Measurements from ENCODE around the gene ANKRD44.

DNA sequence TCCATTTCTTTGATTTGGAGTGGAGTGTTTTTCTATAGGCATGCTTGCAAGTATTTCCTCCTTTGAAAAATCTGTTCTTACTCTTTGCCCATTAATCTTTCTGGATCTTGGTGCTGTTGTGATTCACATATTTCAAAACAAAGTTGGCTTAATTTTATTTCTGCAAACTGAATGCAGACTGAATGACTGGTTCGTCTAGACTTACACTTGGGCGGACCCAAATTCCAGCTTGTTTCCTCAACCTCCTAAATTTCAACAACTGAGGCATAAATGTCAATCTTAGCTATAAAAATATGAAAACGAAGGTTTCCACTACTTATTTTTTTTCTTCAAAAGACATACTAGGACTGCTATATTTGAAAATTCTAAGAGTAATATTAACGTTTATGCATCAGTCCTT, 59.0 kb downstream of the ANKRD44 start:
- TF ChIP-seq POLR2AphosphoS5 (IDR thresholded peaks at IDR 0.05; ENCODE audit: low read depth, low read length) = no peak
- TF ChIP-seq TAF1 (IDR thresholded peaks at IDR 0.05; ENCODE audit: borderline replicate concordance, insufficient read depth, low read length) = no peak
- no peak for TF ChIP-seq REST (IDR thresholded peaks at IDR 0.05; ENCODE audit: insufficient read depth in 1 of 2, low read depth in 2 of 2, low read length in 2 of 2)
- no peak for TF ChIP-seq FOXP2 (optimal IDR thresholded peaks at IDR 0.05; ENCODE audit: borderline replicate concordance, extremely low read depth, extremely low read length, insufficient read depth)
- TF ChIP-seq SIN3A (IDR thresholded peaks at IDR 0.05; ENCODE audit: borderline replicate concordance, insufficient read depth, low read length) = no peak

Measured in PFSK-1 (cell line).